ENCODE measurements around the gene SNRPD2.

The SNRPD2 gene

GRCh38 chr19:45691516-45692186 is at the start of gene SNRPD2:
Gene SNRPD2 (minus strand): TSS chr19:45691953. CDS start chr19:45691888, 65 bp downstream.
- H3K36me3 ChIP-seq (ENCODE audit: insufficient read depth, low read length), result peaks cover 50% of the 10 kb centered on the region
- H3K4me1 ChIP-seq (ENCODE audit: insufficient read depth, low read length, severe bottlenecking), result peaks cover 15% of the 10 kb centered on the region
- peaks cover 11% of the 10 kb centered on the region for H3K79me2 ChIP-seq (ENCODE audit: insufficient read depth, low read length)
- peak within 1 kb of the TSS; percentile 92 for H3K9ac ChIP-seq (ENCODE audit: low read length)
- TF ChIP-seq, protein P1, sequence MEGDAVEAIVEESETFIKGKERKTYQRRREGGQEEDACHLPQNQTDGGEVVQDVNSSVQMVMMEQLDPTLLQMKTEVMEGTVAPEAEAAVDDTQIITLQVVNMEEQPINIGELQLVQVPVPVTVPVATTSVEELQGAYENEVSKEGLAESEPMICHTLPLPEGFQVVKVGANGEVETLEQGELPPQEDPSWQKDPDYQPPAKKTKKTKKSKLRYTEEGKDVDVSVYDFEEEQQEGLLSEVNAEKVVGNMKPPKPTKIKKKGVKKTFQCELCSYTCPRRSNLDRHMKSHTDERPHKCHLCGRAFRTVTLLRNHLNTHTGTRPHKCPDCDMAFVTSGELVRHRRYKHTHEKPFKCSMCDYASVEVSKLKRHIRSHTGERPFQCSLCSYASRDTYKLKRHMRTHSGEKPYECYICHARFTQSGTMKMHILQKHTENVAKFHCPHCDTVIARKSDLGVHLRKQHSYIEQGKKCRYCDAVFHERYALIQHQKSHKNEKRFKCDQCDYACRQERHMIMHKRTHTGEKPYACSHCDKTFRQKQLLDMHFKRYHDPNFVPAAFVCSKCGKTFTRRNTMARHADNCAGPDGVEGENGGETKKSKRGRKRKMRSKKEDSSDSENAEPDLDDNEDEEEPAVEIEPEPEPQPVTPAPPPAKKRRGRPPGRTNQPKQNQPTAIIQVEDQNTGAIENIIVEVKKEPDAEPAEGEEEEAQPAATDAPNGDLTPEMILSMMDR (IDR thresholded peaks at IDR 0.05; ENCODE audit: low read length), result no peak
- no peak for TF ChIP-seq EZH2 (IDR thresholded peaks at IDR 0.05; ENCODE audit: borderline replicate concordance, low read length)
- H3K27ac ChIP-seq (ENCODE audit: low read depth, low read length, poor library complexity, severe bottlenecking), result peak within 1 kb of the TSS; percentile 74
- no peaks in the 10 kb centered on the region for H3F3A ChIP-seq (ENCODE audit: insufficient read depth, low read length)
- no peaks in the 10 kb centered on the region for H3K9me2 ChIP-seq (ENCODE audit: low read depth, low read length)
- H3K9me3 ChIP-seq (ENCODE audit: low read length), result no peaks in the 10 kb centered on the region
- no peaks in the 10 kb centered on the region for H4K20me1 ChIP-seq (ENCODE audit: insufficient read depth, low read length)
- H3K4me3 ChIP-seq (ENCODE audit: low read depth, low read length, poor library complexity, severe bottlenecking), result peak within 1 kb of the TSS; percentile 83
- H2AFZ ChIP-seq (ENCODE audit: low read length), result no peak within 1 kb of the TSS
- H3K4me2 ChIP-seq (ENCODE audit: low read length), result peak within 1 kb of the TSS; percentile 83
- no peaks in the 10 kb centered on the region for H3K27me3 ChIP-seq (ENCODE audit: insufficient read depth, low read length)

GRCh38 chr19:45739498-45740439 is 48.0 kb upstream of the SNRPD2 start:
- H3K27me3 ChIP-seq (ENCODE audit: insufficient read depth, low read length), result peaks cover under 1% of the 10 kb centered on the region; the same call in 1 of the 2 replicates
- no peak overlapping the region for H3K27ac ChIP-seq (ENCODE audit: low read depth, low read length, poor library complexity, severe bottlenecking)
- H3K4me3 ChIP-seq (ENCODE audit: low read depth, low read length, poor library complexity, severe bottlenecking), result no peak overlapping the region
- no peaks in the 10 kb centered on the region for H3K4me1 ChIP-seq (ENCODE audit: insufficient read depth, low read length, severe bottlenecking)
- H3F3A ChIP-seq (ENCODE audit: insufficient read depth, low read length), result no peaks in the 10 kb centered on the region
- no peaks in the 10 kb centered on the region for H3K79me2 ChIP-seq (ENCODE audit: insufficient read depth, low read length)
- H2AFZ ChIP-seq (ENCODE audit: low read length), result no peak overlapping the region
- H4K20me1 ChIP-seq (ENCODE audit: insufficient read depth, low read length), result no peaks in the 10 kb centered on the region
- no peaks in the 10 kb centered on the region for H3K36me3 ChIP-seq (ENCODE audit: insufficient read depth, low read length)
- H3K9me2 ChIP-seq (ENCODE audit: low read depth, low read length), result no peaks in the 10 kb centered on the region
- H3K4me2 ChIP-seq (ENCODE audit: low read length), result no peak overlapping the region
- H3K9me3 ChIP-seq (ENCODE audit: low read length), result no peaks in the 10 kb centered on the region
- no peak overlapping the region for H3K9ac ChIP-seq (ENCODE audit: low read length)
- no peak for TF ChIP-seq EZH2 (IDR thresholded peaks at IDR 0.05; ENCODE audit: borderline replicate concordance, low read length)
- TF ChIP-seq, protein P1 (IDR thresholded peaks at IDR 0.05; ENCODE audit: low read length), result no peak

GRCh38 chr19:45733160-45733810 is 41.5 kb upstream of the SNRPD2 start, which contains the start of gene MEIOSIN:
Gene MEIOSIN (plus strand): TSS chr19:45733439. CDS start chr19:45735377, 1,938 bp downstream.
- TF ChIP-seq, protein P1 (IDR thresholded peaks at IDR 0.05; ENCODE audit: low read length), result no peak
- TF ChIP-seq EZH2 (IDR thresholded peaks at IDR 0.05; ENCODE audit: borderline replicate concordance, low read length), result no peak
- no peak within 1 kb of the TSS for H3K4me3 ChIP-seq (ENCODE audit: low read depth, low read length, poor library complexity, severe bottlenecking)
- no peaks in the 10 kb centered on the region for H3K9me3 ChIP-seq (ENCODE audit: low read length)
- no peaks in the 10 kb centered on the region for H3K9me2 ChIP-seq (ENCODE audit: low read depth, low read length)
- peaks cover 9% of the 10 kb centered on the region for H3K4me1 ChIP-seq (ENCODE audit: insufficient read depth, low read length, severe bottlenecking)
- H3F3A ChIP-seq (ENCODE audit: insufficient read depth, low read length), result no peaks in the 10 kb centered on the region
- H3K9ac ChIP-seq (ENCODE audit: low read length), result no peak within 1 kb of the TSS
- H3K36me3 ChIP-seq (ENCODE audit: insufficient read depth, low read length), result no peaks in the 10 kb centered on the region
- no peak within 1 kb of the TSS for H2AFZ ChIP-seq (ENCODE audit: low read length)
- H3K79me2 ChIP-seq (ENCODE audit: insufficient read depth, low read length), result peaks cover 21% of the 10 kb centered on the region
- H3K27me3 ChIP-seq (ENCODE audit: insufficient read depth, low read length), result no peaks in the 10 kb centered on the region
- no peak within 1 kb of the TSS for H3K4me2 ChIP-seq (ENCODE audit: low read length)
- H3K27ac ChIP-seq (ENCODE audit: low read depth, low read length, poor library complexity, severe bottlenecking), result no peak within 1 kb of the TSS
- H4K20me1 ChIP-seq (ENCODE audit: insufficient read depth, low read length), result no peaks in the 10 kb centered on the region

Data from OCI-LY1 (cell line).